Limb (tissue), 2 donors: ENCODE results near the gene CHM.
"Not testable (repeated sequence)": the region's sequence is repeated elsewhere in the genome, so short reads cannot be mapped to it uniquely, and the experiment has no call there.

Source experiments
- DNase-seq, 2 donors: peaks; one replicate each; pipeline ENCODE4 v3.0.0-alpha.2; 2016; ENCODE audit errors: extremely low spot score in 2 of 2

Gene CHM

GRCh38 chrX:85998954-85999353, 48.4 kb downstream of the CHM start:
- DNase-seq: no peak

- DNase-seq: no peak
Measured at GRCh38 chrX:85996555-85996954, 50.8 kb downstream of the CHM start.

- no peak for DNase-seq
Measured at GRCh38 chrX:85995641-85996040, 51.7 kb downstream of the CHM start.

- DNase-seq: no peak
Measured at GRCh38 chrX:85994797-85995196, 52.6 kb downstream of the CHM start.

GRCh38 chrX:85994228-85994627, 53.1 kb downstream of the CHM start:
- DNase-seq: no peak

GRCh38 chrX:85993539-85994197, 53.7 kb downstream of the CHM start:
- no peak for DNase-seq

GRCh38 chrX:85992811-85993229, 54.5 kb downstream of the CHM start:
- DNase-seq: no peak

- DNase-seq: no peak
Measured at GRCh38 chrX:85988353-85988752, 59.0 kb downstream of the CHM start.

GRCh38 chrX:85980286-85980685, 67.1 kb downstream of the CHM start:
- DNase-seq: no peak

- DNase-seq: no peak
Measured at GRCh38 chrX:85977218-85977617, 70.1 kb downstream of the CHM start.

- not testable (repeated sequence) for DNase-seq
Measured at GRCh38 chrX:85972351-85972750, 75.0 kb downstream of the CHM start.

- no peak for DNase-seq
Measured at GRCh38 chrX:85964744-85965143, 82.6 kb downstream of the CHM start.

- DNase-seq: no peak
Measured at GRCh38 chrX:85963736-85964135, 83.6 kb downstream of the CHM start.

GRCh38 chrX:85955510-85955909, 91.8 kb downstream of the CHM start:
- no peak for DNase-seq

GRCh38 chrX:85944751-85945150, 102.6 kb downstream of the CHM start:
- not testable (repeated sequence) for DNase-seq

- DNase-seq: no peak
Measured at GRCh38 chrX:85941275-85941674, 106.1 kb downstream of the CHM start.

GRCh38 chrX:85939942-85940341, 107.4 kb downstream of the CHM start:
- DNase-seq: not testable (repeated sequence)

- DNase-seq: not testable (repeated sequence)
Measured at GRCh38 chrX:85934399-85934798, 113.0 kb downstream of the CHM start.

- no peak for DNase-seq
Measured at GRCh38 chrX:85930099-85930498, 117.3 kb downstream of the CHM start.

- DNase-seq: no peak
Measured at GRCh38 chrX:85928606-85929005, 118.8 kb downstream of the CHM start.

- DNase-seq: no peak
Measured at GRCh38 chrX:85927740-85928139, 119.6 kb downstream of the CHM start.

- no peak for DNase-seq
Measured at GRCh38 chrX:85922821-85923220, 124.5 kb downstream of the CHM start.

- DNase-seq: not testable (repeated sequence)
Measured at GRCh38 chrX:85916656-85917280, 130.6 kb downstream of the CHM start.
